Uterus (tissue), 2 donors: ENCODE measurements around the gene GAPVD1.

Experiments used
- CTCF ChIP-seq, 4 experiments: fragments of 200-600 bp in 2 of 4; fragments of 450-650 bp in 2 of 4; sonication (generic) in 2 of 4; IDR thresholded peaks; one replicate each; pipeline ENCODE4 v1.5.1; 2016 to 2019; ENCODE audit warnings: antibody characterized with exemption in 4 of 4, mild to moderate bottlenecking in 2 of 4, moderate library complexity in 1 of 4
- POLR2A ChIP-seq, 2 donors: fragments of 450-650 bp; IDR thresholded peaks; one replicate each; pipeline ENCODE4 v1.6.1; 2016; ENCODE audit warnings: antibody characterized with exemption in 2 of 2, mild to moderate bottlenecking in 1 of 2, moderate library complexity in 1 of 2

GRCh38 chr9:125260561-125260960 is 1.1 kb upstream of the GAPVD1 start:
- no peak for TF ChIP-seq CTCF (IDR thresholded peaks at IDR 0.05)
- no peak for TF ChIP-seq POLR2A (IDR thresholded peaks at IDR 0.05)
